Thymus (tissue), 14 donors: ENCODE results near the gene SPHK1. TPM values are rescaled to one million over a fixed set of nuclear protein-coding genes. Genes with fewer than 3 reads are reported as not detected.
"Not testable (repeated sequence)": the region's sequence is repeated elsewhere in the genome, so short reads cannot be mapped to it uniquely, and the experiment has no call there.

Experiments
- DNase-seq, 9 donors: peaks; one replicate each; pipeline ENCODE4 v3.0.0-alpha.2; 2013; ENCODE audit warnings: low spot score in 9 of 9, low read depth in 6 of 9, missing footprints in 1 of 9
- H3K27ac ChIP-seq, 2 donors: one replicate each; pipeline ENCODE4 v1.5.1; 2013; ENCODE audit warnings: control low read depth in 1 of 2, low read depth in 1 of 2, low read length in 1 of 2, mild to moderate bottlenecking in 1 of 2, moderate library complexity in 1 of 2
- H3K27me3 ChIP-seq, 2 donors: one replicate each; pipeline ENCODE4 v1.5.1; 2013; ENCODE audit warnings: low read length in 1 of 2; ENCODE audit not compliant: control insufficient read depth in 2 of 2, insufficient read depth in 1 of 2
- H3K36me3 ChIP-seq, 2 donors: one replicate each; pipeline ENCODE4 v1.5.1; 2013; ENCODE audit warnings: low read length in 1 of 2, mild to moderate bottlenecking in 1 of 2, moderate library complexity in 1 of 2; ENCODE audit not compliant: control insufficient read depth in 2 of 2, insufficient read depth in 2 of 2
- H3K4me1 ChIP-seq, 2 donors: one replicate each; pipeline ENCODE4 v1.5.1; 2013; ENCODE audit warnings: low read length in 2 of 2; ENCODE audit not compliant: control insufficient read depth in 2 of 2, insufficient read depth in 2 of 2
- H3K4me3 ChIP-seq, 2 donors: one replicate each; pipeline ENCODE4 v1.5.1; 2013; ENCODE audit warnings: low read length in 2 of 2, control low read depth in 1 of 2, mild to moderate bottlenecking in 1 of 2
- H3K9me3 ChIP-seq, 2 donors: one replicate each; pipeline ENCODE4 v1.5.1; 2013; ENCODE audit warnings: low read length in 1 of 2, mild to moderate bottlenecking in 1 of 2; ENCODE audit not compliant: control insufficient read depth in 2 of 2, insufficient read depth in 1 of 2
- WGBS: extraction: QIAGEN DNeasy Blood & Tissue Kit; methylation state at CpG from one replicate; pipeline ENCODE4 v1.1.7; 2013; 5-methylcytosine and 5-hydroxymethylcytosine counted together
- long read RNA-seq, 10 donors: transcript quantifications; one replicate each; lab custom pipeline, GENCODE V29; 2026
- polyA plus RNA-seq: library from polyadenylated mRNA; stranded (reverse); fragments of 200-250 nt; gene quantifications from one replicate; pipeline ENCODE4 v1.2.3, GENCODE V29; 2013
- total RNA-seq: library from RNA; stranded (reverse); fragments of 120-200 nt; gene quantifications from one replicate; pipeline ENCODE4 v1.2.4, GENCODE V29; 2013
- donor health status: healthy.

The SPHK1 gene
- 5.9 TPM for total RNA-seq
- 35.2 TPM for polyA plus RNA-seq
- long read RNA-seq, donor 1, partial matches to known transcripts = 0 of 1 reads
- long read RNA-seq, donor 1, other reads (novel, unspliced or antisense) = 0 of 1 reads
- long read RNA-seq, donor 2 = 0 reads
- long read RNA-seq, donor 3, partial matches to known transcripts = 0 of 1 reads
- long read RNA-seq, donor 3, other reads (novel, unspliced or antisense) = 0 of 1 reads
- long read RNA-seq, donor 4, partial matches to known transcripts = 5 of 16 reads
- long read RNA-seq, donor 4, other reads (novel, unspliced or antisense) = 11 of 16 reads
- long read RNA-seq, donor 5, partial matches to known transcripts = 0 of 4 reads
- long read RNA-seq, donor 5, other reads (novel, unspliced or antisense) = 0 of 4 reads
- long read RNA-seq, donor 6, partial matches to known transcripts = 0 of 1 reads
- long read RNA-seq, donor 6, other reads (novel, unspliced or antisense) = 0 of 1 reads
- long read RNA-seq, donor 7 = 0 reads
- long read RNA-seq, donor 8, partial matches to known transcripts = 0 of 1 reads
- long read RNA-seq, donor 8, other reads (novel, unspliced or antisense) = 0 of 1 reads
- long read RNA-seq, donor 9 = 0 reads
- long read RNA-seq, donor 10, partial matches to known transcripts = 0 of 2 reads
- long read RNA-seq, donor 10, other reads (novel, unspliced or antisense) = 0 of 2 reads

GRCh38 chr17:76384222-76384986, at the start of gene SPHK1:
Gene SPHK1 (plus strand): TSS chr17:76384609. CDS start chr17:76385645, 1,036 bp downstream.
- peaks cover 0 to 17% of the 10 kb centered on the region in 2 donors for H3K9me3 ChIP-seq
- H3K27me3 ChIP-seq = peaks cover 44 to 66% of the 10 kb centered on the region in 2 donors
- peak within 1 kb of the TSS in 1 of 2 donors; percentile 71 for H3K27ac ChIP-seq
- under 1% methylated on average over 118 of the region's 118 CpGs for WGBS
- H3K36me3 ChIP-seq = no peaks in the 10 kb centered on the region
- peak within 1 kb of the TSS; percentile 24 to 63 for H3K4me3 ChIP-seq
- peak in 3 of 9 donors; percentile 48 to 68 (median 50) for DNase-seq
- H3K4me1 ChIP-seq = peaks cover 23 to 42% of the 10 kb centered on the region in 2 donors

GRCh38 chr17:76335716-76336381, 48.6 kb upstream of the SPHK1 start:
- no peaks in the 10 kb centered on the region for H3K4me1 ChIP-seq
- H3K9me3 ChIP-seq = no peaks in the 10 kb centered on the region
- H3K36me3 ChIP-seq = peaks cover 0 to 7% of the 10 kb centered on the region in 2 donors
- no peaks in the 10 kb centered on the region for H3K27me3 ChIP-seq
- 98% methylated on average over 9 of the region's 9 CpGs for WGBS
- no peak for DNase-seq
- no peak overlapping the region for H3K4me3 ChIP-seq
- H3K27ac ChIP-seq = no peak overlapping the region

- H3K27me3 ChIP-seq = no peaks in the 10 kb centered on the region
- H3K4me3 ChIP-seq = no peak overlapping the region
- H3K4me1 ChIP-seq = no peaks in the 10 kb centered on the region
- no peak overlapping the region for H3K27ac ChIP-seq
- no peaks in the 10 kb centered on the region for H3K9me3 ChIP-seq
- H3K36me3 ChIP-seq = peaks cover 0 to 9% of the 10 kb centered on the region in 2 donors
- 98% methylated on average over 7 of the region's 7 CpGs for WGBS
- DNase-seq = no peak
Observed at GRCh38 chr17:76336756-76337412, 47.5 kb upstream of the SPHK1 start.

- H3K4me3 ChIP-seq = no peak overlapping the region
- peaks cover 3 to 10% of the 10 kb centered on the region in 2 donors for H3K36me3 ChIP-seq
- no peak overlapping the region for H3K27ac ChIP-seq
- no peaks in the 10 kb centered on the region for H3K4me1 ChIP-seq
- no peaks in the 10 kb centered on the region for H3K27me3 ChIP-seq
- 97% methylated on average over 6 of the region's 6 CpGs for WGBS
- H3K9me3 ChIP-seq = no peaks in the 10 kb centered on the region
- no peak for DNase-seq
Observed at GRCh38 chr17:76337413-76337777, 47.0 kb upstream of the SPHK1 start.

GRCh38 chr17:76341301-76341700, 43.1 kb upstream of the SPHK1 start:
- H3K9me3 ChIP-seq = no peaks in the 10 kb centered on the region
- no peaks in the 10 kb centered on the region for H3K27me3 ChIP-seq
- H3K27ac ChIP-seq = no peak overlapping the region
- H3K36me3 ChIP-seq = peaks cover 20 to 26% of the 10 kb centered on the region in 2 donors
- WGBS = 97% methylated on average over 6 of the region's 6 CpGs
- no peak overlapping the region for H3K4me3 ChIP-seq
- DNase-seq = no peak
- no peaks in the 10 kb centered on the region for H3K4me1 ChIP-seq

GRCh38 chr17:76343106-76343505, 41.3 kb upstream of the SPHK1 start:
- H3K4me1 ChIP-seq = no peaks in the 10 kb centered on the region
- no peak for DNase-seq
- no peak overlapping the region for H3K4me3 ChIP-seq
- H3K36me3 ChIP-seq = peaks cover 28 to 29% of the 10 kb centered on the region in 2 donors
- 98% methylated on average over 7 of the region's 7 CpGs for WGBS
- H3K27me3 ChIP-seq = no peaks in the 10 kb centered on the region
- H3K9me3 ChIP-seq = no peaks in the 10 kb centered on the region
- H3K27ac ChIP-seq = no peak overlapping the region

- H3K27me3 ChIP-seq = no peaks in the 10 kb centered on the region
- H3K4me1 ChIP-seq = no peaks in the 10 kb centered on the region
- H3K27ac ChIP-seq = no peak overlapping the region
- whole genome bisulfite sequencing = 98% methylated on average over 14 of the region's 14 CpGs
- H3K36me3 ChIP-seq = peaks cover 28 to 29% of the 10 kb centered on the region in 2 donors
- no peak for DNase-seq
- no peaks in the 10 kb centered on the region for H3K9me3 ChIP-seq
- H3K4me3 ChIP-seq = no peak overlapping the region
Observed at GRCh38 chr17:76345377-76345974, 38.9 kb upstream of the SPHK1 start.

- H3K36me3 ChIP-seq = peaks cover 25 to 28% of the 10 kb centered on the region in 2 donors
- not testable (repeated sequence) for H3K27ac ChIP-seq, H3K4me1 ChIP-seq, H3K27me3 ChIP-seq, H3K4me3 ChIP-seq, H3K9me3 ChIP-seq, DNase-seq
- WGBS = 98% methylated on average over 11 of the region's 11 CpGs
Observed at GRCh38 chr17:76346936-76347335, 37.5 kb upstream of the SPHK1 start.
